RKO (cell line): ENCODE data around the gene APBB3.
"Not testable (repeated sequence)": the region's sequence is repeated elsewhere in the genome, so short reads cannot be mapped to it uniquely, and the experiment has no call there.

Experiments
- DNase-seq: peaks from one replicate; pipeline ENCODE4 v3.0.0-alpha.2; 2016; ENCODE audit warnings: low spot score

APBB3 gene, protein sequence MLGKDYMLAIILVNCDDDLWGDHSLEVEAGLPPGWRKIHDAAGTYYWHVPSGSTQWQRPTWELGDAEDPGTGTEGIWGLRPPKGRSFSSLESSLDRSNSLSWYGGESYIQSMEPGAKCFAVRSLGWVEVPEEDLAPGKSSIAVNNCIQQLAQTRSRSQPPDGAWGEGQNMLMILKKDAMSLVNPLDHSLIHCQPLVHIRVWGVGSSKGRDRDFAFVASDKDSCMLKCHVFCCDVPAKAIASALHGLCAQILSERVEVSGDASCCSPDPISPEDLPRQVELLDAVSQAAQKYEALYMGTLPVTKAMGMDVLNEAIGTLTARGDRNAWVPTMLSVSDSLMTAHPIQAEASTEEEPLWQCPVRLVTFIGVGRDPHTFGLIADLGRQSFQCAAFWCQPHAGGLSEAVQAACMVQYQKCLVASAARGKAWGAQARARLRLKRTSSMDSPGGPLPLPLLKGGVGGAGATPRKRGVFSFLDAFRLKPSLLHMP

DNA sequence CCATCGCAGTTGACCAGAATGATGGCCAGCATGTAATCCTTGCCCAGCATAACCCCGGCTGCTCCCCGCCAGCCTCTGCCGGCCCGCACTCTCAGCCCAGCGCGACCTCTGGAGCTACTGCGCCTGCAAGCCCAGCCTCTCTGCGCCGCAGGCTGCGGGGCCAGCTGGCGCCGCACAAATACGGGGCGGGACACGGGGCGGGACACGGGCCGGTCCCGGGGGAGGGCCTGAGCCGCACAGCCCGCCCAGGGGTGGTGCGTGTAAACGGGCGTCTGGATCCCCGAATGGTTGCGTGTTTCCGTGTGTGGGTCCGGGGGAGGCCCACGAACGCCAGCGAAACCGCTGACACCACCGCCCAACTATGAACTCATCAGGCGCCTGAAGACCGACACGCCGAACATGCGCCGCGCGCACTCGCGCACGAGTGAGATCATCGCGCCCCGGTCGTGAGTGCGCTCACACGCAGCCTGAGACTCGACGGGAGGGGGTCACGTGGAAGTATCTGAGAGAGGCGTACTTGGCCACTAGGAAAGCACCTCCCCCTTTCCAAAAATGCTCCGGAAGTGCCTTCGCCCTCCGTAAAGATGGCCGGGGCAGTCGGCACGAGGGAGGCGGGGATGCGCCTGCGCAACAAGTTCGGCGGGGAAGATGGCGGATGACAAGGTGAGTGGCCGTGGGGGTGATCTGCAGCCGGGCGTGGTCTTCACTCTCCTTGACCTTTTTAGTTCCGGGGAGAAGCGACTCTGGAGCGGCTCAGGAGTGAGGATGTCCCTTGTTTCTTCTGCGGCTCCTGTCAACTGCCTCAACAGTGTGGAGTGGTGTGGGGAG, at the start of gene APBB3, which contains the start of gene SLC35A4:
Gene APBB3 (minus strand): TSS at position 403 of the 828 bp plus-strand sequence. CDS start 353 bp downstream, at position 50.
Gene SLC35A4 (plus strand): TSS at position 633 of the 828 bp plus-strand sequence. CDS start 2,342 bp downstream, outside the sequence.
- peak; percentile 99 for DNase-seq

DNA sequence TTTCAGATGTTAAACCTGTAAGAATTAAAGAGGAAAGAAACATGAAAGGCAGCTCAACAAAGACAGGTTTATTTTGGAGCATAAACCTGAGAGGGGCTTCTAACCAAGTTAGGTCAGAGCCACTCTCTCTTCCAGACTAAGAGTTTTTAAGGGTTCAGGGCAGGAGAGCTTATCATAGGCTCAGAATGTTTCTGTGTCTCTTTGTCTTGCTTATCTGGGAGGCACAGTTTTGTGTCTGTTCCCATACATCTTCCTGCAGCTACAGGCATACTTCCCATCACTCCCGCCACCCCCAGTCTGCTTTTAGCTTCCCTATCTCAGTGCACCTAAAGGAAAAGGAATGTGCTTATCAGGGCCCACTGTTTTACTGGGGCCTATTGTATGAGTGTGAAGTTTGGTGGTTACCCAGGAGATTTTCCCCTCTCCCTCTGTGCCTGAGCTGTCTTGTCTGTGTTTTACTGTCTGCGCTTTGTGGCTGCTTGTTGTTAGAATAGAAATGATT, 46.7 kb upstream of the APBB3 start:
- no peak for DNase-seq

DNA sequence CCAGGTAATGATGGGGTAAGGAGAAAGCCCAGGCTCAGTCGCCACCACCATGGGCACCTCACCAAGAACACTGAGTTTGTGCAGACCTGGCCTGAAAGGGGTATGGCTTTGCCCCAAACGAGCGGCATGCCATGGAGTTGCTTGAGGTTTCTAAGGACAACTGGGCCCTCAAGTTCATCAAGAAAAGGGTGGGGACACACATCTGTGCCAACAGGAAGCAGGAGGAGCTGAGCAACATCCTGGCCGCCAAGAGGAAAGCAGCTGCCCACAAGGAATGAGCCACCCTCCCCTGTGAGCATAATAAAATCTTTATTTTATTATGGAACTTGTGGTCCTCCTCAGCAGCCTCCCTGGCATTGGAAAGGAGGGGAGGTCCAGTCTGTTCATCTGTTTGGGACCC, 44.7 kb upstream of the APBB3 start:
- DNase-seq = no peak

DNA sequence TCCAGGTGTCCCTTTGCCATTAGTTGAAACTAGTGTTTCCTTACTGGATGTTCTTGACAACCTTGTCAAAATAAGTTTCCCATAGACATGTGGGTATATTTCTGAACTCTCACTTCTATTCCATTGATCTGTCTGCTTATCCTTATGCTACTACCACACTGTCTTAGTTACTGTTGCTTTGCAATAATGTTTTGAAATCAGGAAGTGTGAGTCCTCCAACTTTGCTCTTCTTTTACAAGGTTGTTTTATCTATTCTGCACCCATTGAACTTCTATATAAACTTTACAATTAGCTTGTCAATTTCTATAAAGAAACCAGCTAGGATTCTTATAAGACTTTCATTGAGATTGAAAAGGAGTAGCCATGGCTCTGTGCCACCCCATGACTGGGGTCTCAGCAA, 44.3 kb upstream of the APBB3 start:
- DNase-seq = no peak

DNA sequence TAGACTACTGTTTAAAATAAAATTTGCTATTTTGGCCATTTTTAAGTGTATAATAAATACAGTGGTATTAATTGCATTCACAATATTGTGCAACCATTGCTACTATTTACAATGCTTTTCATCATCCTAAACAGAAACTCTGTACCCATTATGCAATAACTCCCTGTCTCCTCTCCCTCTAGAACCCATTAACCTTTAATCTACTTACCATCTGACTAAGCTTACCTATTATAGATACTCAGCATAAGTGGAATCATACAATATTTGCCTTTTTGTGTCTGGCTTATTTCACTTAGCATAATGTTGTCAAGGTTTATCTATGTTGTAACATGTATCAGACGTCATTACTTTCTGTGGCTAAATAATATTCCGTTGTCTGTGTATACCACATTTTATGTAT, 42.6 kb upstream of the APBB3 start:
- no peak for DNase-seq

DNA sequence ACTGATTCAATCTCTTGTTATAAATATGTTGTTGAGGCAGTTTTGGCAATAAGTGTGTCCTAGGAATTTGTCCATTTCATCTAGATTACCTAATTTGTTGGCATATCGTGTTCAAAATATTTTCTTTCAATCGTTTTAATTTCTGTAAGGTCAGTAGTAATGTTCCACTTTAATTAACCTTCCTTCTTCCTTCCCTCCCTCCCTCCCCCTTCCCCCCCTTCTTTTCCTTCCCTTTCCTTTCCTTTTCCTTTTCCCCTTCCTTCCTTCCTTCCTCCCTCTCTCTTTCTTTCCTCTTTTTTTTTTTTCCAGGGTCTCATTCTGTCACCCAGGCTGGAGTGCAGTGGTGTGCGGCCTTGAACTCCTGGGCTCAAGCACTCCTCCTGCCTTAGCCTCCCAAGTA, 41.5 kb upstream of the APBB3 start:
- no peak for DNase-seq

DNA sequence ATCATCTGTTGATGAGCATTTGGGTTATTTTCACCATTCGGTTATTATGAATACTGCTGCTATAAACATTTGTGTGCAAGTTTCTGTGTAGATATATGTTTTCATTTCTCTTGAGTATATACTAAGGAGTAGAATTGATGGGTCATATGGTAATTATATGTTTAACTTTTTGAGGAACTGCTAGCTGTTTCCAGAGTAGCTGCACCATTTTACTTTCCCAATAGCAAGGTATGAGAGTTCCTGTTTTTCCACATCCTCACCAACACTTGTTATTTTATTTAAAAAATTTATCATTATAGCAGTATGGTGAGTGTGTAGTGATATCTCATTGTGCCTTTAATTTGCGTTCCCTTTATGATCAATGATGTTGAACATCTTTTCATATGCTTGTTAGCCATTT, 39.3 kb upstream of the APBB3 start:
- DNase-seq = no peak

DNA sequence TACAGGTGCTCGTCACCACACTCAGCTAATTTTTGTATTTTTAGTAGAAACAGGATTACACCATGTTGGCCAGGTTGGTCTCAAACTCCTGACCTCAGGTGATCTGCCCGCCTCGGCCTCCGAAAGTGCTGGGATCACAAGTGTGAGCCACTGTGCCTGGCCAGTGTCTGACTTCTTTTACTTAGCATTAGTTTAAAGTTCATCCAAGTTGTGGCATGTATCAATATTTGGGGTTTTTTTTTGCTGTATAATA, 39.0 kb upstream of the APBB3 start:
- DNase-seq = not testable (repeated sequence)

DNA sequence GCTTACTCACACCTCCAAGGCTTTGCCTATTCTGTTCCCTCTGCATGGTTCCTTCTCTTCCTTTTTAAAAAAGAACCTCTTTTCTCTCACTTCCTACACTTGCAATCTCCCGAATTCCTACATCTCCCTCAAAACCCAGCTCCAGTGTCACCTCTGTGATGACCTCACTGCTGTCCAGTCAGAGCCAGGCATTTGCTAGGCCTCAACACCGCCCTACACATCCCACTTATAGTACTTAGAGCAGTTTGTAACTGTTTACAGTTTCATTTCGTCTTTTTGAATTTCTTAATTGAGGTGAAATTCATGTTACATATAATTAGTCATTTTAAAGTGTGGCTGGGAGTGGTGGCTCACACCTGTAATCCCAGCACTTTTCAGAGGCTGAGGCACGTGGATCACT, 37.7 kb upstream of the APBB3 start:
- no peak for DNase-seq

DNA sequence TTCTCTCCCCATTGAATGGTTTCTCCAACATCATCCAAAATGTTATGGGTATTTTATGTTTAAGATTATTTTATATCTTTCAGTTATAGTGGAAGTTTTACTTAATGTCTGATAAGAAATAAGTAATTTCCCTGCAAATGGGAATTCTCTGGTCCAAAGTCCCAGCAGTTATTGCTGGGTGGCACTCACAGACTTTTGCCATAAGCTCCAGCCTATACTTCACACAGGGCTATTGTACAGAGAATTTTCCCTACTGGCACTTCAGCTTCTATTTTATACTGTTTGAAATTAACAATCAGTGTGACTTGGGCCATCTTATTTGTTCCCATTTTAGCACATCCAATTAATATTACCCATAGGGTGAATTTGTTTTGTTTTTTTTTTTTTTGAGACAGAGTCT, 35.7 kb upstream of the APBB3 start:
- no peak for DNase-seq

DNA sequence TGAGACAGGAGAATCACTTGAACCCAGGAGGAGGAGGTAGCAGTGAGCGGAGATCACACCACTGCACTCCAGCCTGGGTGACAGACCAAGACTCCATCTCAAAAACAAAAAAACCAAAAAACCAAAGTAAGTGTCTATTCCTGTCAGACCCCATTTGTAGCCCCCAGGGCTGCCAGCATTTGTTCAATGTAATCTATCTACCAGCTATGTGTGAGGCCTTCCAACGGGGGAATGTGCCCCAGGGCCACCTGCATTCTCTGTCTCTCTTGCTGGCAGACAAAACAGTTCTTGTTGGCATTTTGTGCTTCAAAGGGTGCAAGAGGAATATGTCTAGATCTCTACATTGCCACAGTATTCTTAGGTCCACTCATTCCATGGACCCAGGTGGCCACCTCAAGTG, 34.4 kb upstream of the APBB3 start:
- DNase-seq = no peak

DNA sequence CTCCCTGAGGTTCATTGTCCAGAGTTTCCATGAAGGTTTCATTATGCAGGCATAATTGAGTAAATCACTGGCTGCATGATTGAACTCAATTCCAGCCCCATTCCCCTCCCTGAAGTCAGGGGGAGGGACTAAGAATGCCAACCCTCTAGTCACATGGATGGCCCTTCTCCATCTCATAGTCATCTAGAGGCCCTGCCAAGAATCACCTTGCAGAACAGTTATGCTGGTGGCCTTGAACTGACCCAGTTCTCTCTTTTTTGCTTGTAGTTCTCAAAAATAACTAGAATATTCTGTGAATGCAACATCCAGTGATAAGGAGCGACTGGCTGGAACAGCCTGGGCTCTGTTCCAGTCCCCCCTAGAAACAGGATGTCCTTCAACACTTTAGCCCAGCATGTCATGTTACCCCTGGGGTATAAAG, 31.9 kb upstream of the APBB3 start:
- no peak for DNase-seq

DNA sequence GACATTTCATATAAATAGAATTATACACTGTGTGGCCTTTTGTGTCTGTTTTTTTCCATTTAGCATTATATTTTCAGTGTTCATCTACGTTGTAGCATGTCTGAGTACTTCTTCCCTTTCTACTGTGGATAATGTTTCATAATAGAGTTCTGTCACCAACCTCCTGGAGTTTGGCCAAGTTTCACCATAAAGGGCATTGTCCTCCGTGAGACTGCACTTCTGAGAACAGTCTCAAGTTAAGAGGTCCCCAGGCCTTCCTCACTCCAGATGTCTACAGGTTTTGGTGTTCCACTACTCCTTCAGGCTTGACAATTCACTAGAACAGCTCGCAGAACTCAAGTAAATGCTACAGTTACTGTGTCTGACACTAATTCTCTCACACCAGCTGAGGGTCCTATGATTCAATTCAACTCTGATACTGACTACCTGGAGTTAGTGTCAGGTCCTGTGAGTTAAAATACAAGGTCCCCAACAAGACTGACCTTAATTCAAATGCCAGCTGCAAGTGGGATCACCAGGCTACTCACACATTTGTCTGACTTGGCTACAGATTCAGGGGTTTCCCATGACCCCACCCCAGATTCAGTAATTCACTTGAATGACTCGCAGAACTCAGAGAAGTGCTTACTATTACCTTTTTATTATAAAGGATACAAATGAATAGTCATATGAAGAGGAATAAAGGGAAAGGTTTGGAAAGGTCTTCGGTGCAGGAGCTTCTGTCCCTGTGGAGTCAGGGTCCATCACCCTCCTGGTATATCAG, 31.3 kb upstream of the APBB3 start:
- DNase-seq = no peak

DNA sequence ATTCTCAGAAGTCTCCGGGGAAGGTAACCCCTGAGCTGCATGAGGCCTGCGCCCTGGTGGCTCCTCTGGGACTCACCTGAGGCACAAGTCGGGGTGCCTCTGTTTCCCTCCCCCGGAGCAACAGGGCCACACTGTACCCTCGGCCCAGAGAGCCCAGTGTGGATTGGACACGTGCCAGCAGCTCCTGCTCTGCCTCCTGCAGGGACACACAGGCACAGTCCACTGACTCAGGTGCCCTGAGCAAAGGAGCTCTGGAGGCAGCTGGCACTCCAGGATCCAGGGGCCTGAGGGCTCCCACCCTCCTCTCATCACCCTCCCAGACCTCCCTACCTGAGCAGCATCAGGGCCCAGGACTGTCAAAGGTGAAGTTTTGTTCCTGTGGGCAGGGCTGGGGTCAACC, 29.8 kb upstream of the APBB3 start:
- DNase-seq = no peak

DNA sequence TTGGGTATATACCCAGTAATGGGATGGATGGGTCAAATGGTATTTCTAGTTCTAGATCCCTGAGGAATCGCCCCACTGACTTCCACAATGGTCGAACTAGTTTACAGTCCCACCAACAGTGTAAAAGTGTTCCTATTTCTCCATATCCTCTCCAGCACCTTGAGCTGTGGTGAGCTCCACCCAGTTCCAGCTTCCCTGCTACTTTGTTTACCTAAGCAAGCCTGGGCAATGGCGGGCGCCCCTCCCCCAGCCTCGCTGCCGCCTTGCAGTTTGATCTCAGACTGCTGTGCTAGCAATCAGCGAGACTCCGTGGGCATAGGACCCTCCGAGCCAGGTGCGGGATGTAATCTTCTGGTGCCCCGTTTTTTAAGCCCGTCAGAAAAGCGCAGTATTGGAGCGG, 28.7 kb upstream of the APBB3 start:
- not testable (repeated sequence) for DNase-seq

DNA sequence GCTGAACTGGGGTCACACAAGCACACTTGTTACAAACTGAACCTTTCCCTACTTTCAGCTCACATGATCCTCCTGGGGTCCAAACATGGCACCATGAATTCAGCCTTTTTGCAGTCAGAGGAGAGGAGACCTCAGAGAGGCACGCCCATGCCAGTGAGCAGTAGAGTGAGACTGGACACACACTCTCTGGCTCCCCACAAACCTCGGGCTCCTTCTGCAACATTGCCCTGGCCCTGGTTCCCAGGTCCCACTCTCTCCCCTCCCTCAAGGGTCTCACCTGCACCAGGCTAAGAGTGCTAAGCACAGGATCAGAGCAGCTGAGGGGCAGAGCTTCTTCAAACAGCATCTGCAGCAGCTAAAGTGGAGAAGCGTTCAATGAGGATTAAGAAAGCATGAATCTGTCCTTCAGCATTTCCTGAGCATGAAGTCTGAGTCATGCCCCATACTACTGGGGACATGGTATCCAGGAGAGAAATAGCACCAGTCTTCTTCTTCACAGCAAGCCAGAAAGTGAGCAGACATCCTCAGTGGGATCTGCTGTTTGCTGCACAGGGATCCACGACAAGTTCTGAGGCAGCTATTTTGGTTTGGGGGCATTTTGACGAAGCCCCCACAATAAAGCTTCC, 27.5 kb upstream of the APBB3 start:
- DNase-seq = peak; percentile 47

DNA sequence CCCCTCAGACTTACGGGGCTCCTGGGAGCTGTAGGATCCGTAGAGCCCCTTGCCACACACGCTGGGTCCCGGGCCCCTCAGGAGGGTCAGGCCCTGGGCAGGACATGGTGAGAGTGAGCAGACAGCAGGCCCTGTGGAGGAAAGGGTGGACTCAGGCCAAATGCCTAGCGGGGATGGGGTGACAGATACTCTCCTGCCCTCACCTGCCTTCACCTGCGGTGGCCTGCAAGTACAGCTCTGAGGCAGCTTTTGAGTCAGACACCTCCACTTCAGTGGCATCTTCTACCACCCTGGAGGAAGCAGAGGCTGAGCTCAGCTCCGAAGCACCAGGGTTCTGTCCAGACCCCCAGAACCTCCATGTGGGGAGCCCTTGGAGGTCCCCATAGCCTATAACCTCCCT, 26.5 kb upstream of the APBB3 start:
- no peak for DNase-seq

DNA sequence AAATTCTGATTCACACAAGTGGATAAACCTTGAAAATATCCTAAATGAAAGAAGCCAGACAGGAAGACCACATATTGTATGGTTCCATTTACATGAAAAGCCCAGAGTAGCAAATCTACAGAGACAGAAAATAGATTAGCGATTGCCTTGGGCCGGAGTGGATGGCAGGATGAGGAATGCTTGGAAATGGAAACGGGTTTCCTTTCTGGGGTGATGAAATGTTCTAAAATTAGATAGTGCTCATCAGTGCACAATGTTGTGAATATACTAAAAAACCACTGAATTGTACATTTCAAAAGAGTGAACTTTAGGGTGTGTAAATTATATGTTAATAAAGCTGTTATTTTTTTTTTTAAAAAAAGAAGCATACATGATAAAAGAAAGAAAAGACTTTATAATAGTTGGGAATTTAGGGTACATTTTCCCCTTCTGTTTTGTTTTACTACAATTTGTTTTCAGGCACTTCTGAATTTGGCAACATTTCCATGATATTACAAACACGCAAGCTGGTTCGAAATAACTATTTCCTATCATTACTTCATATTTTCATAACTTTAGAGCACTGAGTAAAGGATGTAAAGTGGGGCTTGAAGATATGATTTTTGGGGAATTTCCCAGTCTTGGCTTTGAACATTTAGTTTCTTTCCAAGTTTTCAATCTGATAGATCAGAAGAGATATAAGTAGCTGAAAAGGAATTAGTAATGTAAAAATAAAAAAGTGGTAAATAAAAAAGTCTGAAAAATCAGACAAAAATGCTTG, 24.1 kb upstream of the APBB3 start:
- no peak for DNase-seq

DNA sequence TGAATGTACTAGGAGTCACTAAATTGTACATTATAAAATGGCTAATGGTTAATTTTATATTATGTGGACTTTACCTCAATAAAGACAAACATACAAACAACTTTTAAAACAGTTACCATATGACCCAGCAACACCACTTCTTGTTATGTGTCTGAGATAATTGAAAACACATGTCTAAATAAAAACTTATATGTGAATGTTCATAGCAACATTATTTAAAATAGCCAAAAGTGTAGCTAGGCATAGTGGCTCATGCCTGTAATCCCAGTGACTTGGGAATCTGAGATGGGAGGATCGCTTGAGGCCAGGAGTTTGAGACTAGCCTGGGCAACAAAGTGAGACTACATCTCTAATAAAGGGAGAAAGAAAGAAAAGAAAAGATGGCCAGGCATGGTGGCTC, 23.1 kb upstream of the APBB3 start:
- no peak for DNase-seq

DNA sequence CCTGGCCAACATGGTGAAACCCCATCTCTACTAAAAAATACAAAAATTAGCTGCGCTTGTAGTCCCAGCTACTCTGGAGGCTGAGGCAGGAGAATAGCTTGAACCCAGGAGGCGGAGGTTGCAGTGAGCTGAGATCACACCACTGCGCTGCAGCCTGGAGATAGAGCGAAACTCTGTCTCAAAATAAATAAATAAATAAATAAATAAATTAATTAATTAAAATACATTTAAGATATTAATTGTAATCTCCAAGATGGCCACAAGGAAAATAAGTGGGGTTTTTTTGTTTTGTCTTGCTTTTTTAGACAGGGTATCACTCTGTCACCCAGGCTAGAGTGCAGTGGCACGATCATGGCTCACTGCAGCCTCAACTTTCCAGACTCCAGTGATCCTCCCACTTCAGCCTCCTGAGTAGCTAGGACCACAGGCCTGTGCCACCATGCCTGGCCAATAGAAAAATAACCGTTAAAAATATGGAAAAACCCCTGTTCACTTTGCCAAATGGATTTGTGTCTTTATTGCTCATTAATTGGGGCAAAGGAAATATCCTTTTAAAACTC, 14.9 kb upstream of the APBB3 start:
- DNase-seq = not testable (repeated sequence)

DNA sequence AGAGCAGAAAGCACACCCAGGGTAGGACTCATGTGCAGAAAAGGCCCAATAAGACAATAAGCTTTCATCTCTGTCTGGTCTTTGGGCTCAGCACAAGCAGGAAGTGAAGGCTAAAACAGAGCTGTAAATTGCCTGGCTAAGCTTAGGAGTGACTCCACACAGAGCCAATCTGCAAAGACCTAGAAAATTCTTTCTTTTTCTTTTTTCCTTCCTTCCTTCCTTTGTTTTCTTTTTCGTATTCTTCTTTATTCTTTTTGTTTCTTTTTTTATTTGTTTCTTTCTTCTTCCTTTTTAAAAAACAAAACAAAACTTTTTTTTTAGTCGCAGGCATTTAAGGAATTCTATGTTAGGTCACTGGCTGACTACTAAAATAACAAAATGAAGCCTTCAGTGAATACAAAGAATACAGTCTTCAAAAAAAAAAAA, 12.4 kb upstream of the APBB3 start:
- no peak for DNase-seq
